Pulmonary artery endothelial cell (primary cell): ENCODE measurements around the gene CHRD. TPM values are rescaled to one million over a fixed set of nuclear protein-coding genes. Genes with fewer than 3 reads are reported as not detected.
"Not testable (repeated sequence)": the region's sequence is repeated elsewhere in the genome, so short reads cannot be mapped to it uniquely, and the experiment has no call there.

ENCODE experiments used
- DNase-seq: peaks from one replicate; pipeline ENCODE4 v3.0.0-alpha.2; 2011; ENCODE audit warnings: low read depth, low spot score
- total RNA-seq: library from RNA; depleted of rRNA; stranded (reverse); fragments of >200 nt; gene quantifications from 2 replicates; pipeline ENCODE4 v1.2.3, GENCODE V29; 2014

The CHRD gene
- total RNA-seq = 0.11 and 0.20 TPM in 2 replicates

GRCh38 chr3:184379358-184380184, at the start of gene CHRD:
Gene CHRD (plus strand): TSS chr3:184380054. CDS start chr3:184380319, 265 bp downstream.
- no peak for DNase-seq

GRCh38 chr3:184332370-184333090, 47.3 kb upstream of the CHRD start:
- peak; percentile 92 for DNase-seq

- no peak for DNase-seq
Observed at GRCh38 chr3:184333190-184333589, 46.7 kb upstream of the CHRD start.

GRCh38 chr3:184333700-184334099, 46.2 kb upstream of the CHRD start:
- no peak for DNase-seq

GRCh38 chr3:184334470-184335158, 45.2 kb upstream of the CHRD start:
- DNase-seq = no peak

- no peak for DNase-seq
Observed at GRCh38 chr3:184335291-184335660, 44.6 kb upstream of the CHRD start.

GRCh38 chr3:184335661-184336546, 44.0 kb upstream of the CHRD start:
- DNase-seq = no peak

- no peak for DNase-seq
Observed at GRCh38 chr3:184336547-184337398, 43.1 kb upstream of the CHRD start.

- no peak for DNase-seq
Observed at GRCh38 chr3:184337399-184337714, 42.5 kb upstream of the CHRD start, which contains the start of gene FAM131A. Gene FAM131A (plus strand): TSS chr3:184337600. CDS start chr3:184337631, 31 bp downstream.

GRCh38 chr3:184337981-184338380, 41.9 kb upstream of the CHRD start:
- DNase-seq = no peak

- peak; percentile 67 for DNase-seq
Observed at GRCh38 chr3:184338511-184338945, 41.3 kb upstream of the CHRD start.

GRCh38 chr3:184339001-184339400, 40.9 kb upstream of the CHRD start:
- no peak for DNase-seq

- not testable (repeated sequence) for DNase-seq
Observed at GRCh38 chr3:184339451-184340135, 40.3 kb upstream of the CHRD start.

- DNase-seq = no peak
Observed at GRCh38 chr3:184341925-184342324, 37.9 kb upstream of the CHRD start.

- no peak for DNase-seq
Observed at GRCh38 chr3:184343200-184343876, 36.5 kb upstream of the CHRD start.

GRCh38 chr3:184344579-184345316, 35.1 kb upstream of the CHRD start:
- DNase-seq = no peak

GRCh38 chr3:184345317-184346144, 34.3 kb upstream of the CHRD start:
- no peak for DNase-seq
